GM18511 (cell line): ENCODE results near the gene TUBA1B.
A peak's percentile ranks its signal among the peaks of the same experiment; 100 is the strongest.
"Not testable (repeated sequence)": the region's sequence is repeated elsewhere in the genome, so short reads cannot be mapped to it uniquely, and the experiment has no call there.

Experiments used
- ATAC-seq: cut with Tn5 transposase; IDR thresholded peaks from one replicate; pipeline ENCODE4 v1.9.1; 2021; ENCODE audit warnings: mild to moderate bottlenecking, moderate library complexity; ENCODE audit not compliant: unreplicated experiment

The TUBA1B gene

GRCh38 chr12:49127971-49128370, 3.2 kb downstream of the TUBA1B start:
- ATAC-seq, result not testable (repeated sequence)

GRCh38 chr12:49126852-49127763, 4.1 kb downstream of the TUBA1B start:
- ATAC-seq, result no peak

- ATAC-seq, result no peak
Observed at GRCh38 chr12:49121047-49121696, 10.0 kb downstream of the TUBA1B start.

- peak; percentile 17 for ATAC-seq
Observed at GRCh38 chr12:49111206-49111605, 20.0 kb downstream of the TUBA1B start.

- peak; percentile 98 for ATAC-seq
Observed at GRCh38 chr12:49110464-49111155, 20.6 kb downstream of the TUBA1B start, which contains the start of gene LMBR1L. Gene LMBR1L (minus strand): TSS chr12:49110847. CDS start chr12:49110555, 292 bp downstream.

- no peak for ATAC-seq
Observed at GRCh38 chr12:49109641-49110463, 21.3 kb downstream of the TUBA1B start.

- no peak for ATAC-seq
Observed at GRCh38 chr12:49108958-49109404, 22.2 kb downstream of the TUBA1B start.

- no peak for ATAC-seq
Observed at GRCh38 chr12:49105504-49106084, 25.6 kb downstream of the TUBA1B start.

- no peak for ATAC-seq
Observed at GRCh38 chr12:49104822-49105221, 26.4 kb downstream of the TUBA1B start.

- ATAC-seq, result no peak
Observed at GRCh38 chr12:49100380-49100779, 30.8 kb downstream of the TUBA1B start.

- ATAC-seq, result no peak
Observed at GRCh38 chr12:49098703-49099102, 32.5 kb downstream of the TUBA1B start.

GRCh38 chr12:49098035-49098451, 33.2 kb downstream of the TUBA1B start:
- ATAC-seq, result no peak

GRCh38 chr12:49097381-49097780, 33.8 kb downstream of the TUBA1B start:
- no peak for ATAC-seq

- ATAC-seq, result no peak
Observed at GRCh38 chr12:49094975-49095365, 36.2 kb downstream of the TUBA1B start.

GRCh38 chr12:49094160-49094974, 36.8 kb downstream of the TUBA1B start, which contains the start of gene DHH:
Gene DHH (minus strand): TSS chr12:49094801. CDS start chr12:49094512, 289 bp downstream.
- no peak for ATAC-seq

GRCh38 chr12:49093792-49094159, 37.4 kb downstream of the TUBA1B start:
- ATAC-seq, result no peak

GRCh38 chr12:49092816-49093406, 38.3 kb downstream of the TUBA1B start:
- ATAC-seq, result no peak

GRCh38 chr12:49092086-49092815, 38.9 kb downstream of the TUBA1B start:
- ATAC-seq, result no peak
